Liver (tissue), 9 donors: ENCODE data around the gene TSTD2. TPM values are rescaled to one million over a fixed set of nuclear protein-coding genes. Genes with fewer than 3 reads are reported as not detected.
A peak's percentile ranks its signal among the peaks of the same experiment; 100 is the strongest.

Source experiments
- DNase-seq: peaks from one replicate; pipeline ENCODE4 v3.0.0-alpha.2; 2017; ENCODE audit warnings: low spot score
- H3K27ac ChIP-seq, 2 donors: one replicate each; pipeline ENCODE4 v1.7.0; 2013; ENCODE audit warnings: inconsistent platforms in 2 of 2, low read length in 2 of 2, control low read depth in 1 of 2, low read depth in 1 of 2, mild to moderate bottlenecking in 1 of 2
- H3K27me3 ChIP-seq, 4 donors: one replicate each; pipeline versions ENCODE4 v1.6.1 to v1.7.0; 2013; ENCODE audit warnings: low read length in 3 of 4, inconsistent platforms in 1 of 4, mild to moderate bottlenecking in 1 of 4, moderate library complexity in 1 of 4; ENCODE audit not compliant: control insufficient read depth in 4 of 4, insufficient read depth in 4 of 4
- H3K36me3 ChIP-seq, 4 donors: one replicate each; pipeline versions ENCODE4 v1.6.1 to v1.7.0; 2013; ENCODE audit warnings: low read length in 3 of 4, mild to moderate bottlenecking in 3 of 4, low read depth in 1 of 4, moderate library complexity in 1 of 4; ENCODE audit not compliant: control insufficient read depth in 4 of 4, insufficient read depth in 3 of 4
- H3K4me1 ChIP-seq, 4 donors: one replicate each; pipeline versions ENCODE4 v1.6.1 to v1.7.0; 2013; ENCODE audit warnings: low read length in 3 of 4, mild to moderate bottlenecking in 3 of 4, moderate library complexity in 1 of 4; ENCODE audit not compliant: control insufficient read depth in 4 of 4, insufficient read depth in 4 of 4
- H3K4me3 ChIP-seq, 3 donors: one replicate each; pipeline versions ENCODE4 v1.6.1 to v1.7.0; 2013; ENCODE audit warnings: low read length in 3 of 3, control low read depth in 1 of 3, low read depth in 1 of 3, mild to moderate bottlenecking in 1 of 3
- H3K9ac ChIP-seq, 2 donors: one replicate each; pipeline ENCODE4 v1.7.0; 2013; ENCODE audit warnings: low read length in 2 of 2, mild to moderate bottlenecking in 2 of 2, moderate library complexity in 2 of 2, control low read depth in 1 of 2, low read depth in 1 of 2
- H3K9me3 ChIP-seq, 4 donors: one replicate each; pipeline versions ENCODE4 v1.6.1 to v1.7.0; 2013; ENCODE audit warnings: low read length in 3 of 4; ENCODE audit not compliant: control insufficient read depth in 4 of 4
- EGR1 ChIP-seq, 2 donors: IDR thresholded peaks; 2 replicates each; pipeline ENCODE4 v1.6.1; 2016 to 2018; ENCODE audit warnings: antibody characterized with exemption in 2 of 2, low read depth in 2 of 2
- FOXA1 ChIP-seq: IDR thresholded peaks from 2 replicates; pipeline ENCODE4 v1.6.1; 2016; ENCODE audit warnings: antibody characterized with exemption
- FOXA2 ChIP-seq: IDR thresholded peaks from 2 replicates; pipeline ENCODE4 v1.6.1; 2016; ENCODE audit warnings: antibody characterized with exemption
- GABPA ChIP-seq, 2 donors: IDR thresholded peaks in 1 of 2; conservative IDR thresholded peaks in 1 of 2; 2 replicates each; pipeline ENCODE4 v1.6.1; 2016; ENCODE audit warnings: antibody characterized with exemption in 2 of 2, mild to moderate bottlenecking in 1 of 2, moderate library complexity in 1 of 2
- HNF4A ChIP-seq, 2 donors: conservative IDR thresholded peaks; 2 replicates each; pipeline ENCODE4 v1.6.1; 2016; ENCODE audit warnings: antibody characterized with exemption in 2 of 2, mild to moderate bottlenecking in 2 of 2
- HNF4G ChIP-seq: IDR thresholded peaks from 2 replicates; pipeline ENCODE4 v1.6.1; 2016; ENCODE audit warnings: antibody characterized with exemption
- JUND ChIP-seq, 2 donors: IDR thresholded peaks; 2 replicates each; pipeline ENCODE4 v1.6.1; 2016; ENCODE audit warnings: antibody characterized with exemption in 2 of 2
- NR2F2 ChIP-seq: IDR thresholded peaks from 2 replicates; pipeline ENCODE4 v1.6.1; 2016; ENCODE audit warnings: antibody characterized with exemption
- RAD21 ChIP-seq, 2 donors: IDR thresholded peaks; 2 replicates each; pipeline ENCODE4 v1.6.1; 2016; ENCODE audit warnings: antibody characterized with exemption in 2 of 2, mild to moderate bottlenecking in 2 of 2
- RXRA ChIP-seq, 2 donors: IDR thresholded peaks; 2 replicates each; pipeline ENCODE4 v1.6.1; 2017 to 2018; ENCODE audit warnings: antibody characterized with exemption in 2 of 2, mild to moderate bottlenecking in 1 of 2
- SP1 ChIP-seq: IDR thresholded peaks from 2 replicates; pipeline ENCODE4 v1.6.1; 2018; ENCODE audit warnings: antibody characterized with exemption, mild to moderate bottlenecking
- TAF1 ChIP-seq: conservative IDR thresholded peaks from 2 replicates; pipeline ENCODE4 v1.6.1; 2016; ENCODE audit warnings: antibody characterized with exemption, mild to moderate bottlenecking
- YY1 ChIP-seq: IDR thresholded peaks from 2 replicates; pipeline ENCODE4 v1.6.1; 2016; ENCODE audit warnings: antibody characterized with exemption, mild to moderate bottlenecking
- WGBS: extraction: QIAGEN DNeasy Blood & Tissue Kit; methylation state at CpG from one replicate; pipeline ENCODE4 v1.1.7; 2013; 5-methylcytosine and 5-hydroxymethylcytosine counted together
- polyA plus RNA-seq, 2 donors: library from polyadenylated mRNA; stranded (reverse) in 1 of 2; unstranded in 1 of 2; fragments of 200-250 nt in 1 of 2; fragments of >200 nt in 1 of 2; fragmentation: Nextera tagmentation in 1 of 2; extraction: Ambion mirVana in 1 of 2; gene quantifications; one replicate each; pipeline versions ENCODE4 v1.2.1 to v1.2.3, GENCODE V29; 2013 to 2015
- total RNA-seq, 2 donors: library from RNA; depleted of rRNA; stranded (reverse); fragments of >200 nt; gene quantifications; one replicate each; pipeline ENCODE4 v1.2.3, GENCODE V29; 2014
- TF ChIP-seq, protein P1 (sequence below): IDR thresholded peaks from 2 replicates; pipeline ENCODE4 v1.6.1; 2016; ENCODE audit warnings: antibody characterized with exemption
- TF ChIP-seq, protein P2 (sequence below): fragments of 150-350 bp; IDR thresholded peaks from 2 replicates; pipeline ENCODE4 v1.5.1; 2017; ENCODE audit warnings: improper control_type of control experiment, low read depth, low read length; ENCODE audit not compliant: missing input control
- TF ChIP-seq, protein P3 (sequence below): IDR thresholded peaks from 2 replicates; pipeline ENCODE4 v1.6.1; 2016; ENCODE audit warnings: antibody characterized with exemption, mild to moderate bottlenecking
- TF ChIP-seq, protein P4 (sequence below): IDR thresholded peaks from 2 replicates; pipeline ENCODE4 v1.6.1; 2016; ENCODE audit warnings: antibody characterized with exemption
- TF ChIP-seq, protein P5 (sequence below): IDR thresholded peaks from 2 replicates; pipeline ENCODE4 v1.6.1; 2016; ENCODE audit warnings: antibody characterized with exemption
- donor health status: healthy.
- donor health status: healthy.
- donor health status: healthy.
- donor health status: healthy.
- donor health status: healthy.

The TSTD2 gene
- total and polyA plus RNA-seq, 4 donors, result 4.6 to 13.8 (median 7.1) TPM

DNA sequence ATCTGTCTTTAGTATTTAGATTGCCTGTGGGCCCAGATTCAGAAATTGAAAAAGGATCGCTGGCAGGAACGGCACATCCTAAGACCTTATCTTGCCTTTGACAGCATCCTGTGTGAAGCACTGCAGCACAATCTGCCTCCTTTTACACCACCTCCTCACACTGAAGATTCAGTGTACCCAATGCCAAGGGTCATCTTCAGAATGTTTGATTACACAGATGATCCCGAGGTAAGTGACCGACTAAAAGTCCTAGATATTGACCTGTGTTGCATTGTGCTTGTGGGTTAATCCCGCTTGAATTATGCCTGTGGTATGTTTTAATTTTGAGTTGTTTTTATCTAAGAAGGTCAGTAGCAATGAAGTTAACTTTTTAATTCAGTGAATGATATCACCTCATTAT lies 14.8 kb upstream of the TSTD2 start:
- no peaks in the 10 kb centered on the region for H3K9me3 ChIP-seq
- no peak for DNase-seq
- H3K27me3 ChIP-seq, result no peaks in the 10 kb centered on the region
- peaks cover 10 to 36% (median 25%) of the 10 kb centered on the region in 4 donors for H3K36me3 ChIP-seq
- no peak overlapping the region for H3K4me3 ChIP-seq
- 50% methylated on average over 5 of the region's 5 CpGs for WGBS
- TF ChIP-seq RXRA (IDR thresholded peaks at IDR 0.05), result peak; percentile 35 to 41
- peak; percentile 61 to 74 for TF ChIP-seq HNF4A (conservative IDR thresholded peaks at IDR 0.05)
- TF ChIP-seq, protein P1, sequence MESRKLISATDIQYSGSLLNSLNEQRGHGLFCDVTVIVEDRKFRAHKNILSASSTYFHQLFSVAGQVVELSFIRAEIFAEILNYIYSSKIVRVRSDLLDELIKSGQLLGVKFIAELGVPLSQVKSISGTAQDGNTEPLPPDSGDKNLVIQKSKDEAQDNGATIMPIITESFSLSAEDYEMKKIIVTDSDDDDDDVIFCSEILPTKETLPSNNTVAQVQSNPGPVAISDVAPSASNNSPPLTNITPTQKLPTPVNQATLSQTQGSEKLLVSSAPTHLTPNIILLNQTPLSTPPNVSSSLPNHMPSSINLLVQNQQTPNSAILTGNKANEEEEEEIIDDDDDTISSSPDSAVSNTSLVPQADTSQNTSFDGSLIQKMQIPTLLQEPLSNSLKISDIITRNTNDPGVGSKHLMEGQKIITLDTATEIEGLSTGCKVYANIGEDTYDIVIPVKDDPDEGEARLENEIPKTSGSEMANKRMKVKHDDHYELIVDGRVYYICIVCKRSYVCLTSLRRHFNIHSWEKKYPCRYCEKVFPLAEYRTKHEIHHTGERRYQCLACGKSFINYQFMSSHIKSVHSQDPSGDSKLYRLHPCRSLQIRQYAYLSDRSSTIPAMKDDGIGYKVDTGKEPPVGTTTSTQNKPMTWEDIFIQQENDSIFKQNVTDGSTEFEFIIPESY, result no peak
- peak; percentile 6 for TF ChIP-seq SP1
- peak in 1 of 2 donors; percentile 10 for TF ChIP-seq JUND (IDR thresholded peaks at IDR 0.05)
- TF ChIP-seq RAD21 (IDR thresholded peaks at IDR 0.05), result no peak
- no peak for TF ChIP-seq FOXA2
- TF ChIP-seq, protein P2, sequence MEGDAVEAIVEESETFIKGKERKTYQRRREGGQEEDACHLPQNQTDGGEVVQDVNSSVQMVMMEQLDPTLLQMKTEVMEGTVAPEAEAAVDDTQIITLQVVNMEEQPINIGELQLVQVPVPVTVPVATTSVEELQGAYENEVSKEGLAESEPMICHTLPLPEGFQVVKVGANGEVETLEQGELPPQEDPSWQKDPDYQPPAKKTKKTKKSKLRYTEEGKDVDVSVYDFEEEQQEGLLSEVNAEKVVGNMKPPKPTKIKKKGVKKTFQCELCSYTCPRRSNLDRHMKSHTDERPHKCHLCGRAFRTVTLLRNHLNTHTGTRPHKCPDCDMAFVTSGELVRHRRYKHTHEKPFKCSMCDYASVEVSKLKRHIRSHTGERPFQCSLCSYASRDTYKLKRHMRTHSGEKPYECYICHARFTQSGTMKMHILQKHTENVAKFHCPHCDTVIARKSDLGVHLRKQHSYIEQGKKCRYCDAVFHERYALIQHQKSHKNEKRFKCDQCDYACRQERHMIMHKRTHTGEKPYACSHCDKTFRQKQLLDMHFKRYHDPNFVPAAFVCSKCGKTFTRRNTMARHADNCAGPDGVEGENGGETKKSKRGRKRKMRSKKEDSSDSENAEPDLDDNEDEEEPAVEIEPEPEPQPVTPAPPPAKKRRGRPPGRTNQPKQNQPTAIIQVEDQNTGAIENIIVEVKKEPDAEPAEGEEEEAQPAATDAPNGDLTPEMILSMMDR, result no peak
- no peak for TF ChIP-seq GABPA (IDR thresholded peaks at IDR 0.05 in 1 of 2, conservative IDR thresholded peaks at IDR 0.05 in 1 of 2)
- TF ChIP-seq FOXA1, result no peak
- TF ChIP-seq YY1, result no peak
- TF ChIP-seq, protein P3, sequence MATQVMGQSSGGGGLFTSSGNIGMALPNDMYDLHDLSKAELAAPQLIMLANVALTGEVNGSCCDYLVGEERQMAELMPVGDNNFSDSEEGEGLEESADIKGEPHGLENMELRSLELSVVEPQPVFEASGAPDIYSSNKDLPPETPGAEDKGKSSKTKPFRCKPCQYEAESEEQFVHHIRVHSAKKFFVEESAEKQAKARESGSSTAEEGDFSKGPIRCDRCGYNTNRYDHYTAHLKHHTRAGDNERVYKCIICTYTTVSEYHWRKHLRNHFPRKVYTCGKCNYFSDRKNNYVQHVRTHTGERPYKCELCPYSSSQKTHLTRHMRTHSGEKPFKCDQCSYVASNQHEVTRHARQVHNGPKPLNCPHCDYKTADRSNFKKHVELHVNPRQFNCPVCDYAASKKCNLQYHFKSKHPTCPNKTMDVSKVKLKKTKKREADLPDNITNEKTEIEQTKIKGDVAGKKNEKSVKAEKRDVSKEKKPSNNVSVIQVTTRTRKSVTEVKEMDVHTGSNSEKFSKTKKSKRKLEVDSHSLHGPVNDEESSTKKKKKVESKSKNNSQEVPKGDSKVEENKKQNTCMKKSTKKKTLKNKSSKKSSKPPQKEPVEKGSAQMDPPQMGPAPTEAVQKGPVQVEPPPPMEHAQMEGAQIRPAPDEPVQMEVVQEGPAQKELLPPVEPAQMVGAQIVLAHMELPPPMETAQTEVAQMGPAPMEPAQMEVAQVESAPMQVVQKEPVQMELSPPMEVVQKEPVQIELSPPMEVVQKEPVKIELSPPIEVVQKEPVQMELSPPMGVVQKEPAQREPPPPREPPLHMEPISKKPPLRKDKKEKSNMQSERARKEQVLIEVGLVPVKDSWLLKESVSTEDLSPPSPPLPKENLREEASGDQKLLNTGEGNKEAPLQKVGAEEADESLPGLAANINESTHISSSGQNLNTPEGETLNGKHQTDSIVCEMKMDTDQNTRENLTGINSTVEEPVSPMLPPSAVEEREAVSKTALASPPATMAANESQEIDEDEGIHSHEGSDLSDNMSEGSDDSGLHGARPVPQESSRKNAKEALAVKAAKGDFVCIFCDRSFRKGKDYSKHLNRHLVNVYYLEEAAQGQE, result no peak
- no peak for TF ChIP-seq EGR1 (IDR thresholded peaks at IDR 0.05; ENCODE audit: low read depth in 2 of 2)
- TF ChIP-seq, protein P4, sequence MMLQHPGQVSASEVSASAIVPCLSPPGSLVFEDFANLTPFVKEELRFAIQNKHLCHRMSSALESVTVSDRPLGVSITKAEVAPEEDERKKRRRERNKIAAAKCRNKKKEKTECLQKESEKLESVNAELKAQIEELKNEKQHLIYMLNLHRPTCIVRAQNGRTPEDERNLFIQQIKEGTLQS, result no peak
- TF ChIP-seq, protein P5, sequence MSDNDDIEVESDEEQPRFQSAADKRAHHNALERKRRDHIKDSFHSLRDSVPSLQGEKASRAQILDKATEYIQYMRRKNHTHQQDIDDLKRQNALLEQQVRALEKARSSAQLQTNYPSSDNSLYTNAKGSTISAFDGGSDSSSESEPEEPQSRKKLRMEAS, result no peak
- no peak for TF ChIP-seq TAF1
- peak; percentile 10 for TF ChIP-seq HNF4G
- no peak for TF ChIP-seq NR2F2
- H3K9ac ChIP-seq, result no peak overlapping the region
- peaks cover 0 to 17% (median 13%) of the 10 kb centered on the region in 4 donors for H3K4me1 ChIP-seq
- H3K27ac ChIP-seq, result no peak overlapping the region
